WI38 (cell line): ENCODE results near the gene AGPAT2.
"Not testable (repeated sequence)": the region's sequence is repeated elsewhere in the genome, so short reads cannot be mapped to it uniquely, and the experiment has no call there.

Experiments used
- H3K4me3 ChIP-seq: 2 replicates; pipeline ENCODE4 v1.5.1; 2011; ENCODE audit warnings: low read depth, mild to moderate bottlenecking, control low read depth, low read length
- CTCF ChIP-seq: IDR thresholded peaks from 2 replicates; pipeline ENCODE4 v1.5.1; 2012; ENCODE audit warnings: low read depth, mild to moderate bottlenecking, control low read depth, low read length

The AGPAT2 gene

DNA sequence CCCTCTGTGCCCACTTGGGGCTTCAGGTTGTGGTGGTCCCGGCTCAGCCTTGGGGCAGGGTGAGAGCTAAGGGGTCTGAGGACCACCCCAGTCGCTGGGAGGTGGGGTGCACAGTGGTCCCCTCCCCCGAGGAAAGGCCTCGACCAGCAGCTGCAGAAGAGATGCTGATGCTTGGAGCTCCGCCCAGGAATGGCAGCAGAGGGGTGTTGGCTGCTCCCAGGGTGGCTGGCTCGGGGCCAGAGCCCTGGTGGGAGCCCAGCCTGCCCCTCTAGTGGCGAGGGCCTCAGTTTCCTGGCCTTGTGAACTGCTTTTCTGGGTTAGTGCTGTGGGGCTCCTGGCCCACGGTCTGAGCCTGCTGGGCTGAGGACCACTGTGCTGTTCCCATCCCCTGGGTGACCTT lies 26.3 kb upstream of the AGPAT2 start:
- no peak for TF ChIP-seq CTCF
- no peak overlapping the region for H3K4me3 ChIP-seq

DNA sequence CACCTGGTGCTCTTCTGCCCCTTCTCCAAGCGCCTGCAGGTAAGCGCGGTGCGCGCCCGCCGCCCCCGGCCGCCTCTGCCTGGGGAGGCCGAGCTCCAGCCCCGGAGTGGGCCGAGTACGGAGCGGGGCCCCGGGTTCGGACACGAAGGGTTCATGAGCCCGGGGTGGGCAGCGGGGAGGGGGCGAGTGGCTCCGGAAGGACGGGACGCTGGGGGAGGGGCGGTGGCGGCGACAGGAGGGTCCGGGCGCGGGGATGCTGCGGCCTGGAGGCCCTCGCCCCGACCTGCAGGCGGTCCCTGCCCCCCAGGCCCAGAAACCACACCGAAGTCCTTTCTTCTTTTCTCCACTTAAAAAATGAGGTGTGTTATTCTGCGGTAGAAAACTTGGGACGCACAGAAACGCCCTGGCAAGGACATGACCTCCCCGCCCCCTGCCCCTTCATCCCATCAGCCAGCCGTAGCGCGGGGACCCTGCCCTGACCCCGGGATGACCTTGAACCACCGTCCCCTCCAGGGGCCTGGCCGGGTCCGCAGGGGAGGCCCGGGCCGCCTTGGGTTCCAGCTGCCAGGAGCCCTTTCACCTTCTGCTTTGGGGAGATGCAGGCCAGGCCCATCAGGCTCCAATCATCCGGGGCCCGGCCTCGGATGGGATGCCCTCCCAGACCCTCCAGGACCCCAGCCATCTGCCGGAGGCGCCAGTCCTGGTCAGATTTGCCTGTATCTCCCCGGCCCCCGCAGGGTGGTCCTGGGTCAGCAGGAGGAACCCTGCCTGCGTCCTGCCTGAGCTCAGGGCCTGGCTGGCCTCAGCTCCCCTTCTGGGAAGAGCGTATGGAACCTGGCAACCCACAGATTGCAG lies 25.7 kb upstream of the AGPAT2 start:
- peak overlapping the region; percentile 17; the same call in 1 of the 2 replicates for H3K4me3 ChIP-seq
- TF ChIP-seq CTCF: no peak

DNA sequence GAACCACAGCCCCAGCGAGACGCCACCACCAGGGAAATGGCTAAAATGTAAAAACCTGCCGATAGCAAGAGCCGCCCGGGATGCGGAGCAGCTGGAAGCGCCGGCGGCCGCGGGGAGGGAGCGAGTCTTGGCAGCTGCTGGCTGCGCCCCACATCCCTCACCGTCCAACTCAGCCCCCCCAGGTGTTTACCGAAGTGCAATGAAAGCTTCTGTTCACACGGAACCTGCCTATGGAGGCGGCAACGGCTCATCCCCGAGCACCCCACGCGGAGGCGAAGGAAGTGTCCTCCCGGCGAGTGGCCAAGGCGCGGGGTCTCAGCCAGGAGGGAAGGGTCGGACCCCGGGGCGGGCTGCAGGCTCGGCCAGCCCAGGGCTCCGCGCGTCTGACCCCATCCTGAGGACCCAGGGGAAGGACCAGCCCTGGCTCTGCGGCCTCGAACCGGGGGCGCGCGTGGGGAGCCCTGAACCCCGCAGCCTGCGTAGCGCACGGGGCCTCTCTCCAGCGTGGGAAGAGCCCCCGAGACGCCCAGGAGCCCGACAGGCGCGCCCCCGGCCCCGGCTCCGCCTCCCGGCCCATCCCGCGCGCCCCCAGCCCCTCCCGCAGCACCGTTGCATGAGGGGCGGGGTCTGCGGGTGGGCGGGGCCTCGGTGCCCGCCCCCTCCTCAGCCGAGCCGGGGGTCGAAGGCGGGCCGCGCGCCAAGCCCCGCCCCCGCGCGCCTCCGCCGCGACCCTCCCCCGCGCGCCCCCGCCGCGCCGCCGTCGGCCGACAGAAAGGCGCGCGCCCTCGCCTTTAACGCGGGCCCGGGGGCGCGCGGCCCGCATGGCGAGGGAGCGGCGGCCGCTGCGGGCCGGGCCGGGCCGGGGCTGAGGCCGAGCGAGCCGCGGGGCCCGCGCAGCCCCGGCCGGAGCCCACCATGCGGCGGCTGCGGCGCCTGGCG lies 24.8 kb upstream of the AGPAT2 start, which contains the start of gene DIPK1B:
Gene DIPK1B, plus strand, starts transcription at position 822 of the 939 bp plus-strand sequence. Its CDS starts 94 bp downstream, at position 916.
- H3K4me3 ChIP-seq: peak within 1 kb of the TSS; percentile 17; the same call in 1 of the 2 replicates

DNA sequence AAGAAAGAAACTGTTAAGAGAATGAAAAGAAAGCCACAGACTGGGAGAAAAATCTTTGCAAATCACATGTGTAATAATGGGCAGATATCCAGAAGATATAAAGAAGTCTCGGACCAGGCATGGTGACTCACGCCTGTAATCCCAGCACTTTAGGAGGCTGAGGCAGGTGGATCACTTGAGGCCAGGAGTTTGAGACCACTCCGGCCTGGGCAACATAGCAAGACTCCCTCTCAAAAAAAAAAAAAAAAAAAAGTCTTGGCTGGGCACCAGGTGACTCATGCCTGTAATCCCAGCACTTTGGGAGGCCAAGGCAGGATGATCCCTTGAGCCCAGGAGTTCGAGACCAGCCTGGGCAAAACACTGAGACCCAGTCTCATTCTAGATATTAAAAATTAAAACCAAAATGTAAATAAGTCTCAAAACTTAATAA lies 24.0 kb upstream of the AGPAT2 start:
- not testable (repeated sequence) for H3K4me3 ChIP-seq

More for the DNA sequence above, 24.8 kb upstream of the AGPAT2 start, which contains the start of gene DIPK1B:
- no peak for TF ChIP-seq CTCF

GRCh38 chr9:136710543-136710942 lies 23.3 kb upstream of the AGPAT2 start:
- no peak overlapping the region for H3K4me3 ChIP-seq
- no peak for TF ChIP-seq CTCF

DNA sequence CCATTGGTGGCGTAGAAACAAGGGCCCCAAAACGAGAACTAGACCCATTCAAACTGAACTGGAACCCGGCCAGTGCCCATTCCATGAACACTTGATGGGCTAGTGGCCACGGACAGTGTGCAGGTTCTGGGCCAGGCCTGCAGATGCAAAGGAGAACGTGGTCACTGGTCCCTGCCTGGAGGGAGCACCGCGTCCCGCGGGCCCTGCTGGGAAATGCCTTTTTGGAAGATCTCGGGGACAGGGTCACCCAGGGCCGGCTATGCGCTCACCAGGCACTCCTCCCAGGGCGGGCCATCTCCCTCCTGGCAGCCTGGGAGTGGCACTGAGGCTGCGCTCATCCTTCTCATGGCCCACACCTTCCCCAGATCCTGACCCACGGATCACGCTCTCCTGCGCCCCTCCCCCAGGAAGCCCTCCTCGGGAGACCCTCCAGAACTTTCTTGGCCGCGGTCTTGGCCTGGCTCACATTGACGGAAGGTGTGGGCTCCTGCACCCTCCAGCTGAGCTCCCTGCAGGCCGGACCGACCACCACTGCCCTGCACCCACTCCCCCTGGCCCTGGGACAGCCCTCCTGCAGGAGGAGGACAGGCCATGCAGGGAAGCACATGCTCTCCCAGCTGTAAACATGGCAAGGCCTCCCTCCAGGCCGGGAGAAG lies 22.3 kb upstream of the AGPAT2 start:
- no peak for TF ChIP-seq CTCF
- no peak overlapping the region for H3K4me3 ChIP-seq

GRCh38 chr9:136707849-136708517 lies 20.7 kb upstream of the AGPAT2 start:
- no peak overlapping the region for H3K4me3 ChIP-seq
- no peak for TF ChIP-seq CTCF
